CD4-positive, alpha-beta T cell treated with Interleukin-15 for 4 hours (primary cell): ENCODE measurements around the gene ILDR1.
"Not testable (repeated sequence)": the region's sequence is repeated elsewhere in the genome, so short reads cannot be mapped to it uniquely, and the experiment has no call there.

Experiments
- DNase-seq: peaks from one replicate; pipeline ENCODE4 v3.0.0-alpha.2; 2020; ENCODE audit warnings: low spot score

Gene ILDR1

DNA sequence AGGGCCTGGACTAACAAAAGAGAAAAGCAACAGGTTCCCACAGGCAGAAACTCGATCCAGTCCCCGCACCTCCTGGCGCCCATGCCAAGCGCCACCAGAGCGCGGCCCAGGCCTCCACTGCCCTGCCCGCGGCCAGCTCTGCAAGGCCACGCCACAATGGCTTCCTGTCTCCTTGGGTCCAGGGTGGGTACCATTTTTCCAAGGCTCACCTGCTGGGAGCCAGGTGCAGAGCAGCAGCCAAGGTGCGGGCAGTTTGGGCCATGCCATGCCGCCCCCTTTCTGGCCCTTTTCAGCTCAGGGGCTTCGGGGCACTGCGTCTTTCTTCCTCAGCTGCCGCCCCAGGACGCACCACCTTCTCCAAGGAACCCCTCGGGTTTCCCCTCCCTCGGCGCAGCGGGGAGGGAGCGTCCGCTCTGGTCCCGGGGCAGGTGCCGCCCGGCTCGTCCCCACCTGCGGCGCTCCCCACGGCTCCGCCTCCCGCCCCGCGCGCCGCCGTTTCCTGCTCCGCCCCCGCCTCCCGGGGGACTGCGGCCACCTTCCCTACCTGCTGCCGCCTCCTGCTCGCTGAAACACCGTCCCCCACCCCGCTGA lies at the start of gene ILDR1:
Gene ILDR1 (minus strand): TSS at position 437 of the 591 bp plus-strand sequence. CDS start 170 bp downstream, at position 267.
- no peak for DNase-seq

DNA sequence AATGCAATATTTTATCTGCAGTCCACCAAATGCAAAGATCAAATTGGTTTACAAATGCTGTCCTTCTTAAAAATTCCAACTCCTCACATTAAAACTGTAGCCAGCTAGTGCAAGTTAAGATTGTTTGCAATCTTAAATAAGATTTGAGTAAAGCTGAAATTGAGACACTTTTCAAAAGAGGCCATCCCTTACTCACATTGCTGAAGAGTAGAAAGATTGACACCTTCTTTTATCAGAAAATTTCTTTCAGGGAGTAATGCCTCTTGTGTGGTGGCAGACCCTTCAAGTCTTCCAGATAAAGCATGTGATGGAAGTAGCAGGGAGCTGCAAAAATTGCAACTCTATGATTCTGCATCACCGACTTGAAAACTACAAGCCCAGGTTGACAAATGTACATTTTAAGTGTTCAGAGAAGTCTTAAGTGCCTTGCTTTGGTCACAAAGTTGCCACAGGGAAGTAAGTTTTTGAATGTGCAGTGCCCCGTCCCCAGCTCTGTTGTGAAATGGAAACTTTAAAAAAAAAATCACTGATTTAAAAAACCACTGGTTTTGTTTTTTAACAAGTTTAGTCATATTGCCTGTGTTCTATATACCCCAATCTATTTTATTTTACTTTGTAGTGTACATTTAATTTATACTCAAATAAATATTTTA lies 45.7 kb upstream of the ILDR1 start:
- no peak for DNase-seq

GRCh38 chr3:122067214-122067550 lies 45.1 kb upstream of the ILDR1 start:
- no peak for DNase-seq

GRCh38 chr3:122066331-122067213 lies 44.5 kb upstream of the ILDR1 start:
- DNase-seq = no peak

DNA sequence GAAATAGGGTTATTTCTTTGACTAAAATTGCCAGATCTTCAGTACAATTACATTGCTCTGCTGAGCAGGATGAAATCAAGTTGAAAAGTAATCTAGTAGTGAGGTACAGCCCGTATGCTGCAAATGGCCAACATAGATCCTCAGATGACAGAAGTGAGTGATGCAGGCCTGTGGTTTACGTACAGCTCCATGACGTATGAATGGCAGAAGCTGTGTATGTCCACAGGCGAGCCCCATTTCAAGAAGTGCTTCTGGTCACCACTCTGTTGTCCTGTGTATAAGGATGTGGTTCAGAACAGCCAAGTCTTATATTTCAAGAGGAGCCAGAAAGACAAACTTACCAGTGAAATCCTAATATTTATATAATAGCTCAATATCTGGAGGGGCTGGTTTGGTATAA lies 42.3 kb upstream of the ILDR1 start:
- no peak for DNase-seq

DNA sequence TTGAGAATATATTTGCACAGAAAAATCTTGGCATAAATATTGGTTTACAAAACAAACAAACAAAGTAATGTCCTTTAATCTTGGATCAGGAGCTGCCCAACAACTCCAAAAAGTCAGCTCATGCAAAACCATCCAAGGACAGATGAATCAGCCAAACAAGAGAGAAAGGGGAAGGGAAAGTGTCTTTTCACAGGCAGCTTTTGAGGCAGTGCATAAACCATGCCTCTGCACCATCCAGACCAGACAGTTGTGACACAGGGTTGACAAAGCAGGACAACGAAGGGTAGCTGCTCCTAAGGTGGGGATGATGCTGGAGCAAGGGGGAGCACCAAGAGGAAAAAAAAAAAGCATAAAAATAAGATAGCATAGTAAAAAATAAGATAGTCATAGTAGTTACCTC lies 41.9 kb upstream of the ILDR1 start:
- no peak for DNase-seq

- no peak for DNase-seq
These were observed 38.1 kb upstream of the ILDR1 start for GRCh38 chr3:122060040-122060698.

- DNase-seq = no peak
These were observed 36.2 kb upstream of the ILDR1 start for GRCh38 chr3:122058294-122058693.

GRCh38 chr3:122057671-122058070 lies 35.6 kb upstream of the ILDR1 start:
- DNase-seq = no peak

DNA sequence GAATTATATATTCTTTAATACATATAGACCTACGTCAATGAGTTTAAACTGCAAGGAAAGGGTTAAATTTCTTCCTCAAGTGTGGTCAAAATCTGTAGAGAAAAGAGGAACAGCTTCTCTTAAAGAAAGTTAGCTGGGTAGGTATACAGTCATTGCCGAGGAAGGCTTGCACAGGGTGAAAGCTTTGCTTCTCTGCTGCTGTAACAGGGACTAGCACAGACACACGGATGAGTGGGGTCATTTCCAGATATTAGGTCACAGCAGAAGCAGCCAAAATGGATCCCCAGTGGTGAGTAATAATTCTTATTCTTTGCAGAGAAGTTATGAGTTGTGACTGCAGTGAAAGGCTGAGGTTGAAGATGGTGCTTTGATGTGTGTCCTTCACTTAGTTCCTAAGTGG lies 33.2 kb upstream of the ILDR1 start, which contains the start of gene CD86:
Gene CD86 (plus strand): TSS at position 148 of the 400 bp plus-strand sequence. CDS start 128 bp downstream, at position 276.
- DNase-seq = no peak

DNA sequence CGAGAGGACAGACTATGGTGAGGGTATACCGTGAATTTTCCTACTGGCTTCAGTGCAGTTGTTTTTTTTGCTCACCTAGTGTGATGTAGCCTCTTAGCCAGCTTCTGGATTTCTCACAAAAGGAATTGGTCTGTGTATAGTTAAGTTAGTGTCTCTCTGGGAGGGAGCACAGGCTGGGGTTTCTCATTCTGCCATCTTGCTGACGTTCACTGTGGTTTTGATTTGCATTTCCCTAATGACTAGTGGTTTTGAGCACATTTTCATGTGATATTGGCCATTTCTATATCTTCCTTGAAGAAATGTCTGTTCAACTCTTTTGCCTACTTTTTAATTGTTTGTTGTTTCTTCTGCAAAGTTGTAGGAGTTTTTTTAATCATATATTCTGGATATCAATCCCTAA lies 30.9 kb upstream of the ILDR1 start:
- DNase-seq = no peak

GRCh38 chr3:122047773-122048172 lies 25.7 kb upstream of the ILDR1 start:
- DNase-seq = not testable (repeated sequence)

- DNase-seq = not testable (repeated sequence)
These were observed 25.2 kb upstream of the ILDR1 start for GRCh38 chr3:122047296-122047695.

GRCh38 chr3:122033023-122033422 lies 11.0 kb upstream of the ILDR1 start:
- DNase-seq = no peak

DNA sequence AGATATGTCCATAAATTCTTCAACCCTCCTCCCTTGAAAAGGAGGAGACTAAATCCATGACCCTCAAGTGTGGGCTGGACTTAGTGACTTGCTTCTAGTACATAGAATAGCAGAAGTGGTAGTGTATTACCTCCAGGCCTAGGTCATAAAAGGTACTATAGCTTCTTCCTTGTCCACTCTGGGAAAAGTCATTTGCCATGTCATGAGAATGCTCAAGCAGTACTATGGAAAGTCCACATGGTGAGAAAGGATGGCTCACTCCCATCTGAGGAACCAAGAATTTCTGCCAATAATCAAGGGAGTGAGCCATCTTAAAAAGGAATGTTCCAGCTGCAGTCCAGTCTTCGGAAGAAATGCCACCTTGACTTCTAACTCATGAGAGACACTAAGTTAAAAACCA lies 10.5 kb upstream of the ILDR1 start:
- DNase-seq = no peak

- DNase-seq = no peak
These were observed 9.0 kb upstream of the ILDR1 start for GRCh38 chr3:122031123-122031468.

- DNase-seq = peak; percentile 6
These were observed 8.5 kb upstream of the ILDR1 start for GRCh38 chr3:122030381-122031122.

DNA sequence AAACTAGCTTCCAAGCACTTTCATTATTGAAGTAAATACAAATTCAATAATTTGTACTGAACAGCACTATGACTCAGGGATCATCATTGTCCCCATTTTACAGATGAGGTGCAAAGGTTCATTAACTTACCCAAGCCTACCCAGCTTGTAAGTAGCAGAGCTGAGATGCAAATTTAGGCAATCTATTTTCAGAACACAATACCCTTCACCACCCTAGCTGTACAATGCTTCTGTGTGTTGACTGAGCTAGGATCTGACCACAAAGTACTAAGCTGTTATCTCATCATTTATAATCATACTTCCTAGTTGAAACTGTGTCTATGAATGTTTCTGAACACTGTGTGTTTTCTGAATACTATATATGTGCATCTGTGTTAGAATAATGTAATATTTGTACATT lies 3.2 kb upstream of the ILDR1 start:
- no peak for DNase-seq

GRCh38 chr3:122024800-122025199 lies 2.8 kb upstream of the ILDR1 start:
- no peak for DNase-seq

GRCh38 chr3:122023335-122023910 lies 1.4 kb upstream of the ILDR1 start:
- DNase-seq = no peak

DNA sequence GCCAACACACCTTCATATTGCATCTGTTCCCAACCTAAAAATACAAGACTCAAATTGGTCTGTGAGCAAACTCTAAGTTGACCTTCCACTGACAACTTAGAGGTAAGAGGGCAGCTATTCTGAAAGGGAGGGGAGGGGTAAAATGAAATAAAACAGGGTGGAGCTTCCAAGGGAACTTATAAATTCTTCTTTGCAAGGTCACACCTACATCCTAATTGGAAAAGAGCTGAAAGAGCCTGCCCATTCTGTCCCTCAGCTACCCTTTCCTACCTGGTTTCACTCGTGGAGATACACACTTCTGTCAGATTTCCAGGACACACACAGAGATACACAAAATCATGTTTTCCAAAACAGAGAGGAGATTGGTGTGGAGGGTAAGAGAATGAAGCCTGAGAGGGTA lies 1.0 kb downstream of the ILDR1 start:
- no peak for DNase-seq

- DNase-seq = no peak
These were observed 2.6 kb downstream of the ILDR1 start for GRCh38 chr3:122019493-122019892.
